Pancreas (tissue), 10 donors: Measurements from ENCODE around the gene MID2. TPM values are rescaled to one million over a fixed set of nuclear protein-coding genes. Genes with fewer than 3 reads are reported as not detected.

ENCODE experiments used
- ATAC-seq, 4 donors: fragments of 200-7000 bp; cut with Tn5 transposase; one replicate each; pipeline versions ENCODE4 v1.8.0 to v1.9.1; 2020; ENCODE audit warnings: mild to moderate bottlenecking in 4 of 4, moderate library complexity in 4 of 4
- DNase-seq, 6 donors: peaks; one replicate each; pipeline ENCODE4 v3.0.0-alpha.2; 2020
- FAIRE-seq: peaks from 2 replicates; lab custom pipeline; 2012; peaks lifted over from hg19 to GRCh38; lab: Jason Lieb, UNC
- H3K27ac ChIP-seq, 4 donors: fragments of 200-600 bp; sonication (generic); 1 replicate in 3 of 4; 2 replicates in 1 of 4; pipeline versions ENCODE4 v1.5.0 to v1.8.0; 2020
- H3K27me3 ChIP-seq, 4 donors: fragments of 200-600 bp; one replicate each; pipeline ENCODE4 v1.8.0; 2021
- H3K36me3 ChIP-seq, 3 donors: fragments of 200-600 bp; sonication (generic) in 1 of 3; one replicate each; pipeline versions ENCODE4 v1.5.0 to v1.8.0; 2020 to 2021
- H3K4me1 ChIP-seq, 3 donors: fragments of 200-600 bp; one replicate each; pipeline ENCODE4 v1.8.0; 2021
- H3K4me3 ChIP-seq, 4 donors: fragments of 200-600 bp; sonication (generic) in 2 of 4; one replicate each; pipeline versions ENCODE4 v1.5.0 to v1.8.0; 2020 to 2021
- H3K9me3 ChIP-seq, 4 donors: fragments of 200-600 bp; one replicate each; pipeline ENCODE4 v1.8.0; 2021
- WGBS, 2 donors: extraction: QIAGEN DNeasy Blood & Tissue Kit; methylation state at CpG; one replicate each; pipeline ENCODE4 v1.1.7; 2013; 5-methylcytosine and 5-hydroxymethylcytosine counted together
- intact Hi-C, 3 donors: fragments of 100-400 bp; cut with DNase I; formaldehyde crosslinking; loops; one replicate each; pipeline versions ENCODE4 v1.11.1 to v1.14.2; 2022
- polyA plus RNA-seq, 2 donors: library from polyadenylated mRNA; stranded (reverse); fragments of 200-250 nt; gene quantifications; one replicate each; pipeline ENCODE4 v1.2.3, GENCODE V29; 2013
- total RNA-seq, 6 donors: library from RNA; stranded (reverse); fragmentation: NEBNext Ultra II Directional in 4 of 6; extraction: Animal tissue kit (Norgen Biotek cat#: 25700) in 4 of 6; gene quantifications; one replicate each; pipeline versions ENCODE4 v1.2.1 to v1.2.4, GENCODE V29; 2021 to 2023
- TF ChIP-seq, protein P1 (sequence below), 4 donors: fragments of 200-600 bp; sonication (generic) in 3 of 4; IDR thresholded peaks; one replicate each; pipeline versions ENCODE4 v1.5.0 to v1.8.0; 2021; ENCODE audit warnings: antibody characterized with exemption in 4 of 4
- donor health status: healthy with polysubstance abuse.
- donor health status: DM: no; HTN: no; CAD: no; lungs with moderate emphysema.
- donor health status: DM: no; HTN: no; CAD: no.
- donor health status: control.
- donor health status: control.
- donor health status: Bipolar disorder and iron deficiency.
- donor health status: DM: yes; HTN: yes; CAD: no.
- donor health status: DM: no; HTN: no; CAD: no.
- donor health status: DM: no; HTN: no; CAD: no.
- donor health status: DM: yes; HTN: yes; CAD: no.

The MID2 gene
- total and polyA plus RNA-seq, 8 donors: 1.6 to 11.3 (median 7.6) TPM

DNA sequence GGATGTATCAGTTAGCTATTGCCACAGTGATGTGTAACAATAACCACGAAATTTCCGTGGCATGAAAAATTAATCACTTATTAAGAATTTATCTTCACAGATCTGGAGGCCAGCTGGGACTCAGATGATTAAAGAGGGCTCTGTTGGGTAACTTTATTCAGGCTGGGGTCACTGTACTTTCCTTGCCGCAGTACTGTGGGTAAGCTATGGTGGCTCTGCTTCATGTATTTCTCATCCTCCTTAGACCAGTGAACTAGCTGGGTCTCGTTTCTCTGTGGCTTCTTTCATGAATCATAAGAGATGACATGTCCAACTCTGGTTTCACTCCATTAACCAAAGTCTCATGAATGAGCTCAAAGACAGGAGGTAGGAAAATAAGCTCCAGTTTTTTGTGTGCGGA lies 143.0 kb downstream of the MID2 start:
- DNase-seq: no peak
- TF ChIP-seq, protein P1, sequence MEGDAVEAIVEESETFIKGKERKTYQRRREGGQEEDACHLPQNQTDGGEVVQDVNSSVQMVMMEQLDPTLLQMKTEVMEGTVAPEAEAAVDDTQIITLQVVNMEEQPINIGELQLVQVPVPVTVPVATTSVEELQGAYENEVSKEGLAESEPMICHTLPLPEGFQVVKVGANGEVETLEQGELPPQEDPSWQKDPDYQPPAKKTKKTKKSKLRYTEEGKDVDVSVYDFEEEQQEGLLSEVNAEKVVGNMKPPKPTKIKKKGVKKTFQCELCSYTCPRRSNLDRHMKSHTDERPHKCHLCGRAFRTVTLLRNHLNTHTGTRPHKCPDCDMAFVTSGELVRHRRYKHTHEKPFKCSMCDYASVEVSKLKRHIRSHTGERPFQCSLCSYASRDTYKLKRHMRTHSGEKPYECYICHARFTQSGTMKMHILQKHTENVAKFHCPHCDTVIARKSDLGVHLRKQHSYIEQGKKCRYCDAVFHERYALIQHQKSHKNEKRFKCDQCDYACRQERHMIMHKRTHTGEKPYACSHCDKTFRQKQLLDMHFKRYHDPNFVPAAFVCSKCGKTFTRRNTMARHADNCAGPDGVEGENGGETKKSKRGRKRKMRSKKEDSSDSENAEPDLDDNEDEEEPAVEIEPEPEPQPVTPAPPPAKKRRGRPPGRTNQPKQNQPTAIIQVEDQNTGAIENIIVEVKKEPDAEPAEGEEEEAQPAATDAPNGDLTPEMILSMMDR (IDR thresholded peaks at IDR 0.05): no peak
- ATAC-seq: no peak
- no peak for FAIRE-seq
- Histone ChIP-seq H3K36me3 (no peaks in the 10 kb centered on the region), H3K27ac (no peak overlapping the region), H3K4me1 (no peaks in the 10 kb centered on the region), H3K9me3 (no peaks in the 10 kb centered on the region), H3K4me3 (no peak overlapping the region), H3K27me3 (peaks cover 0 to 4% (median 0%) of the 10 kb centered on the region in 4 donors)
- 52 to 79% methylated on average over 5 of the region's 5 CpGs for WGBS, 2 donors
- intact Hi-C loops: no loop called here

DNA sequence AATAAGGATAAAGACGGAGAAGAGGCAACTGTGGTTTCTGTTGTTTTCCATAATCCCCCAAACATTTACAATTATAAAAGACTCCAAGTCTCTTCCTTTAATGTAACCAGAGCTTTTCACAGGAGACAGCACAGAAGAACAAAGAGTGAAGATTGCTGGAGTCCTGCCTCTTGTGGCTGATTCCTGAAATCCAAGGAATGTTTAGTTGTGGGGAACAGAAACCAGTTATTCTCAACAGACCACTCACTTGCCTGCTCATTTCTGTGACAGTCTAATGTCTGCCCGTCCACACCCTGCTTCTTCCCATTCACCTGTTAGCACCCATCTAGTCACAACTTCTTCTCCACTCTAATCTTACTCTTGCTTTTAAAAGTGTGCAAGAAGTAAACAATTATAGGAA lies 144.4 kb downstream of the MID2 start:
- Histone ChIP-seq H3K27me3 (no peaks in the 10 kb centered on the region), H3K4me3 (no peak overlapping the region), H3K27ac (no peak overlapping the region), H3K4me1 (no peaks in the 10 kb centered on the region), H3K36me3 (no peaks in the 10 kb centered on the region), H3K9me3 (no peaks in the 10 kb centered on the region)
- FAIRE-seq (no peak), ATAC-seq (no peak), DNase-seq (no peak)
- TF ChIP-seq, protein P1 (IDR thresholded peaks at IDR 0.05): no peak
- intact Hi-C loops: no loop called here
- 42 to 63% methylated on average over 2 of the region's 2 CpGs for WGBS, 2 donors

- FAIRE-seq (no peak), ATAC-seq (no peak), DNase-seq (no peak)
- H3K36me3 ChIP-seq: no peaks in the 10 kb centered on the region
- TF ChIP-seq, protein P1 (IDR thresholded peaks at IDR 0.05): no peak
- intact Hi-C loops: no loop called here
- H3K4me3 ChIP-seq: no peak overlapping the region
- H3K27me3 ChIP-seq: no peaks in the 10 kb centered on the region
- WGBS, 2 donors: 71 to 81% methylated on average over 3 of the region's 3 CpGs
- no peaks in the 10 kb centered on the region for H3K9me3 ChIP-seq
- no peaks in the 10 kb centered on the region for H3K4me1 ChIP-seq
- H3K27ac ChIP-seq: no peak overlapping the region
Measured at GRCh38 chrX:107971636-107972035, 146.0 kb downstream of the MID2 start.

Other genes starting within 250 kb of the MID2 start
- gene PRPS1, start 197.4 kb upstream of the MID2 start, total RNA-seq: 10 to 100 TPM in 4 of 6 donors, 1 to 10 TPM in 2; 8.5 to 19.4 (median 14.1) TPM
- 10 to 100 TPM in 1 of 2 donors, 1 to 10 TPM in 1; 5.9 to 22.8 TPM for gene PRPS1, start 197.4 kb upstream of the MID2 start, polyA plus RNA-seq
- gene TSC22D3, start 50.1 kb upstream of the MID2 start, total RNA-seq: 10 to 100 TPM; 12.8 to 86.6 (median 47.3) TPM
- gene TSC22D3, start 50.1 kb upstream of the MID2 start, polyA plus RNA-seq: 10 to 100 TPM; 38.8 to 61.5 TPM
- gene NCBP2L, start 48.1 kb upstream of the MID2 start, total RNA-seq: under 1 TPM in 3 of 6 donors, not detected in 3; 0.19 to 0.38 (median 0.20) TPM
- under 1 TPM; 0.11 to 0.28 TPM for gene NCBP2L, start 48.1 kb upstream of the MID2 start, polyA plus RNA-seq
- not detected for gene TEX13B, start 156.5 kb downstream of the MID2 start, total RNA-seq
- not detected for gene TEX13B, start 156.5 kb downstream of the MID2 start, polyA plus RNA-seq
- gene VSIG1, start 219.2 kb downstream of the MID2 start, total RNA-seq: 1 to 10 TPM in 1 of 6 donors, under 1 TPM in 2, not detected in 3; 0.16 to 1.8 (median 0.23) TPM
- under 1 TPM in 1 of 2 donors, not detected in 1; 0.05 TPM for gene VSIG1, start 219.2 kb downstream of the MID2 start, polyA plus RNA-seq